GM04503 (cell line): ENCODE results near the gene MRPL55.
A peak's percentile ranks its signal among the peaks of the same experiment; 100 is the strongest.

ENCODE experiments used
- DNase-seq: peaks from one replicate; pipeline ENCODE4 v3.0.0-alpha.2; 2012; ENCODE audit warnings: low read depth

The MRPL55 gene

GRCh38 chr1:228109073-228109961 is at the start of gene MRPL55:
MRPL55 (minus strand) TSS chr1:228109299; CDS start chr1:228108260, 1,039 bp downstream.
- peak; percentile 56 for DNase-seq

GRCh38 chr1:228158151-228159007 is 49.3 kb upstream of the MRPL55 start:
- no peak for DNase-seq

- no peak for DNase-seq
Observed at GRCh38 chr1:228157729-228158126, 48.6 kb upstream of the MRPL55 start.

- no peak for DNase-seq
Observed at GRCh38 chr1:228156941-228157728, 48.0 kb upstream of the MRPL55 start.

GRCh38 chr1:228156515-228156881 is 47.4 kb upstream of the MRPL55 start:
- DNase-seq: no peak

- no peak for DNase-seq
Observed at GRCh38 chr1:228155596-228156514, 46.8 kb upstream of the MRPL55 start.

GRCh38 chr1:228154670-228155571 is 45.8 kb upstream of the MRPL55 start:
- no peak for DNase-seq

- DNase-seq: no peak
Observed at GRCh38 chr1:228154021-228154669, 45.0 kb upstream of the MRPL55 start.

- no peak for DNase-seq
Observed at GRCh38 chr1:228152918-228153258, 43.8 kb upstream of the MRPL55 start.

- no peak for DNase-seq
Observed at GRCh38 chr1:228152097-228152917, 43.2 kb upstream of the MRPL55 start.

GRCh38 chr1:228151180-228151925 is 42.3 kb upstream of the MRPL55 start:
- DNase-seq: no peak

- peak; percentile 61 for DNase-seq
Observed at GRCh38 chr1:228150461-228151179, 41.5 kb upstream of the MRPL55 start.

GRCh38 chr1:228150120-228150460 is 41.0 kb upstream of the MRPL55 start:
- DNase-seq: no peak

GRCh38 chr1:228149406-228150119 is 40.5 kb upstream of the MRPL55 start, which contains the start of gene GJC2:
GJC2 (plus strand) TSS chr1:228149930; CDS start chr1:228157759, 7,829 bp downstream.
- no peak for DNase-seq

- no peak for DNase-seq
Observed at GRCh38 chr1:228148935-228149405, 39.9 kb upstream of the MRPL55 start.

GRCh38 chr1:228148196-228148861 is 39.2 kb upstream of the MRPL55 start:
- DNase-seq: no peak
